GM23248 (cell line): ENCODE results near the gene PLA2G4E. TPM values are rescaled to one million over a fixed set of nuclear protein-coding genes. Genes with fewer than 3 reads are reported as not detected.

Source experiments
- DNase-seq: peaks from one replicate; pipeline ENCODE4 v3.0.0-alpha.2; 2015
- H2AFZ ChIP-seq: fragments of 200-600 bp; sonication (generic); 2 replicates; pipeline ENCODE4 v1.6.1; 2016; ENCODE audit warnings: antibody characterized with exemption
- H3F3A ChIP-seq: fragments of 200-600 bp; sonication (generic); 2 replicates; pipeline ENCODE4 v1.6.1; 2016; ENCODE audit warnings: mild to moderate bottlenecking, antibody characterized with exemption, mixed run types; ENCODE audit not compliant: insufficient read depth
- H3K27ac ChIP-seq: fragments of 200-600 bp; sonication (generic); 2 replicates; pipeline ENCODE4 v1.5.1; 2016; ENCODE audit warnings: mild to moderate bottlenecking
- H3K27me3 ChIP-seq: fragments of 200-600 bp; sonication (generic); replicated peaks from 2 replicates; pipeline ENCODE4 v1.6.1; 2016; ENCODE audit warnings: mild to moderate bottlenecking; ENCODE audit not compliant: insufficient read depth
- H3K36me3 ChIP-seq: fragments of 200-600 bp; sonication (generic); 2 replicates; pipeline ENCODE4 v1.6.1; 2016; ENCODE audit warnings: low read depth, mild to moderate bottlenecking
- H3K4me1 ChIP-seq: fragments of 200-600 bp; sonication (generic); 2 replicates; pipeline ENCODE4 v1.6.1; 2016; ENCODE audit warnings: mild to moderate bottlenecking; ENCODE audit not compliant: insufficient read depth
- H3K4me2 ChIP-seq: fragments of 200-600 bp; sonication (generic); one replicate; pipeline ENCODE4 v1.6.1; 2016; ENCODE audit warnings: mild to moderate bottlenecking; ENCODE audit not compliant: unreplicated experiment
- H3K4me3 ChIP-seq: fragments of 200-600 bp; sonication (generic); 2 replicates; pipeline ENCODE4 v1.5.1; 2016; ENCODE audit warnings: mild to moderate bottlenecking
- H3K79me2 ChIP-seq: fragments of 200-600 bp; sonication (generic); 2 replicates; pipeline ENCODE4 v1.6.1; 2016; ENCODE audit warnings: mild to moderate bottlenecking; ENCODE audit not compliant: insufficient read depth
- H3K9ac ChIP-seq: fragments of 200-600 bp; sonication (generic); 2 replicates; pipeline ENCODE4 v1.6.1; 2016; ENCODE audit warnings: mild to moderate bottlenecking
- H3K9me2 ChIP-seq: fragments of 200-600 bp; sonication (generic); 2 replicates; pipeline ENCODE4 v1.6.1; 2016; ENCODE audit warnings: mixed run types, mild to moderate bottlenecking, moderate library complexity; ENCODE audit not compliant: insufficient read depth
- H3K9me3 ChIP-seq: fragments of 200-600 bp; sonication (generic); one replicate; pipeline ENCODE4 v1.6.1; 2017; ENCODE audit warnings: low read depth
- H4K20me1 ChIP-seq: fragments of 200-600 bp; sonication (generic); 2 replicates; pipeline ENCODE4 v1.6.0; 2016; ENCODE audit not compliant: insufficient read depth
- EZH2 ChIP-seq: fragments of 200-600 bp; sonication (generic); IDR thresholded peaks from 2 replicates; pipeline ENCODE4 v1.6.1; 2018; ENCODE audit warnings: antibody characterized with exemption, mild to moderate bottlenecking; ENCODE audit not compliant: insufficient read depth, poor library complexity, severe bottlenecking
- EZH2phosphoT487 ChIP-seq: fragments of 200-600 bp; sonication (generic); IDR thresholded peaks from 2 replicates; pipeline ENCODE4 v1.6.1; 2018; ENCODE audit warnings: antibody characterized with exemption, moderate library complexity, mild to moderate bottlenecking, low read depth; ENCODE audit not compliant: insufficient read depth
- WGBS, 2 experiments: methylation state at CpG; one replicate each; pipeline ENCODE4 v1.1.6; 2015 to 2017; ENCODE audit warnings: low lambda C conversion rate in 2 of 2, low coverage in 1 of 2; ENCODE audit errors: missing lambda C conversion rate in 2 of 2; 5-methylcytosine and 5-hydroxymethylcytosine counted together
- in situ Hi-C: fragments of 300-500 bp; cut with MboI; formaldehyde crosslinking; loops from 2 replicates; pipeline ENCODE4 v1.15.0; 2020
- polyA plus RNA-seq: library from polyadenylated mRNA; unstranded; fragments of >200 nt; fragmentation: Nextera tagmentation; extraction: Ambion mirVana; gene quantifications from 2 replicates; pipeline ENCODE4 v1.2.1, GENCODE V29; 2016
- total RNA-seq: library from RNA; depleted of rRNA; stranded (reverse); fragments of >200 nt; shearing (Covaris generic); gene quantifications from 2 replicates; pipeline ENCODE4 v1.2.3, GENCODE V29; 2014

The PLA2G4E gene
- total and polyA plus RNA-seq, 2 experiments from 2014 or later, result not detected

- in situ Hi-C loops, result no loop called here
These were observed 10.5 kb upstream of the PLA2G4E start for GRCh38 chr15:42031198-42031915.

GRCh38 chr15:42027521-42027920, 6.7 kb upstream of the PLA2G4E start:
- in situ Hi-C loops, result no loop called here
- TF ChIP-seq EZH2phosphoT487, result no peak
- TF ChIP-seq EZH2, result no peak
- no peaks in the 10 kb centered on the region for H3K79me2 ChIP-seq
- H3K9me3 ChIP-seq, result no peaks in the 10 kb centered on the region
- H3K27ac ChIP-seq, result no peak overlapping the region
- no peak for DNase-seq
- H3F3A ChIP-seq, result no peaks in the 10 kb centered on the region
- H3K36me3 ChIP-seq, result no peaks in the 10 kb centered on the region
- no peak overlapping the region for H3K4me2 ChIP-seq
- no peaks in the 10 kb centered on the region for H3K4me1 ChIP-seq
- H3K9me2 ChIP-seq, result no peaks in the 10 kb centered on the region
- H2AFZ ChIP-seq, result no peak overlapping the region
- H3K9ac ChIP-seq, result no peak overlapping the region
- no peaks in the 10 kb centered on the region for H4K20me1 ChIP-seq
- no peak overlapping the region for H3K4me3 ChIP-seq
- WGBS, 2 experiments, result 56 to 60% methylated on average over 7 of the region's 7 CpGs
- H3K27me3 ChIP-seq, result peaks cover 26% of the 10 kb centered on the region

More at GRCh38 chr15:42031198-42031915, 10.5 kb upstream of the PLA2G4E start:
- Histone ChIP-seq H3K4me2 (no peak overlapping the region), H3K4me3 (no peak overlapping the region), H3K27ac (no peak overlapping the region), H3F3A (no peaks in the 10 kb centered on the region), H3K79me2 (no peaks in the 10 kb centered on the region), H3K9me2 (no peaks in the 10 kb centered on the region), H3K27me3 (peaks cover 9% of the 10 kb centered on the region; the same call in 1 of the 2 replicates), H3K36me3 (no peaks in the 10 kb centered on the region), H2AFZ (no peak overlapping the region), H4K20me1 (no peaks in the 10 kb centered on the region), H3K9me3 (no peaks in the 10 kb centered on the region), H3K4me1 (no peaks in the 10 kb centered on the region), H3K9ac (no peak overlapping the region)
- TF ChIP-seq EZH2 (no peak), EZH2phosphoT487 (no peak)
- no peak for DNase-seq
- WGBS, 2 experiments, result 42 to 47% methylated on average over 6 of the region's 6 CpGs

- Histone ChIP-seq H3K9me2 (no peaks in the 10 kb centered on the region), H3K4me2 (no peak overlapping the region), H2AFZ (no peak overlapping the region), H4K20me1 (no peaks in the 10 kb centered on the region), H3K79me2 (no peaks in the 10 kb centered on the region), H3K27ac (no peak overlapping the region), H3K4me1 (no peaks in the 10 kb centered on the region), H3F3A (no peaks in the 10 kb centered on the region), H3K36me3 (no peaks in the 10 kb centered on the region), H3K4me3 (no peak overlapping the region), H3K27me3 (peaks cover 22% of the 10 kb centered on the region), H3K9ac (no peak overlapping the region), H3K9me3 (no peaks in the 10 kb centered on the region)
- in situ Hi-C loops, result no loop called here
- WGBS, 2 experiments, result 71 to 94% methylated on average over 3 of the region's 4 CpGs
- DNase-seq, result no peak
- TF ChIP-seq EZH2phosphoT487 (no peak), EZH2 (no peak)
These were observed 3.5 kb upstream of the PLA2G4E start for GRCh38 chr15:42024303-42024702.

- H4K20me1 ChIP-seq, result no peaks in the 10 kb centered on the region
- no peak overlapping the region for H3K27ac ChIP-seq
- no peak for TF ChIP-seq EZH2
- TF ChIP-seq EZH2phosphoT487, result no peak
- no peaks in the 10 kb centered on the region for H3K9me2 ChIP-seq
- H3K4me1 ChIP-seq, result no peaks in the 10 kb centered on the region
- no peaks in the 10 kb centered on the region for H3K9me3 ChIP-seq
- H3K36me3 ChIP-seq, result no peaks in the 10 kb centered on the region
- H3K27me3 ChIP-seq, result peaks cover 35% of the 10 kb centered on the region
- H3F3A ChIP-seq, result no peaks in the 10 kb centered on the region
- no peak for DNase-seq
- no peaks in the 10 kb centered on the region for H3K79me2 ChIP-seq
- H3K4me2 ChIP-seq, result no peak overlapping the region
- no peak overlapping the region for H2AFZ ChIP-seq
- 48 to 58% methylated on average over 5 of the region's 5 CpGs for WGBS, 2 experiments
- H3K9ac ChIP-seq, result no peak overlapping the region
- in situ Hi-C loops, result no loop called here
- H3K4me3 ChIP-seq, result no peak overlapping the region
These were observed 751 bp upstream of the PLA2G4E start for GRCh38 chr15:42021593-42021992.
